SK-N-SH (cell line): ENCODE data around the gene TMPRSS13. TPM values are rescaled to one million over a fixed set of nuclear protein-coding genes. Genes with fewer than 3 reads are reported as not detected.

ENCODE experiments used
- CTCF ChIA-PET: fragments of 300-600, 350-600 bp; formaldehyde crosslinking; extraction: SDS; loops from one replicate; lab custom pipeline; 2021; lab: Yijun Ruan, JAX
- POLR2A ChIA-PET: fragments of 350-600 bp; sonication (Branson Sonifier 250); formaldehyde crosslinking; extraction: SDS; loops from one replicate; lab custom pipeline; 2020; ENCODE audit warnings: antibody characterized with exemption, inconsistent platforms; lab: Yijun Ruan, JAX
- DNase-seq: peaks from one replicate; pipeline ENCODE4 v3.0.0; 2012
- H2AFZ ChIP-seq: fragments of 200-600 bp; sonication (generic); 2 replicates; pipeline ENCODE4 v1.8.1; 2016; ENCODE audit warnings: antibody characterized with exemption, mild to moderate bottlenecking, low read depth
- H3F3A ChIP-seq: fragments of 200-600 bp; sonication (generic); replicated peaks from 2 replicates; pipeline ENCODE3; 2016; ENCODE audit warnings: antibody characterized with exemption, mild to moderate bottlenecking; ENCODE audit not compliant: insufficient read depth
- H3K27ac ChIP-seq, 2 experiments: fragments of 200-500 bp in 1 of 2; fragments of 200-600 bp in 1 of 2; sonication (Bioruptor generic) in 1 of 2; sonication (generic), shearing (Covaris generic) in 1 of 2; 2 replicates each; pipeline versions ENCODE4 v1.5.1 to v1.6.1; 2014 to 2016; ENCODE audit warnings: low read depth in 2 of 2, inconsistent platforms in 1 of 2, low read length in 1 of 2, mild to moderate bottlenecking in 1 of 2, mixed read lengths in 1 of 2
- H3K27me3 ChIP-seq: fragments of 200-600 bp; sonication (generic), shearing (Covaris generic); 2 replicates; pipeline ENCODE4 v1.6.1; 2016; ENCODE audit warnings: mixed run types; ENCODE audit not compliant: insufficient read depth
- H3K36me3 ChIP-seq, 2 experiments: fragments of 200-500 bp in 1 of 2; fragments of 200-600 bp in 1 of 2; sonication (Bioruptor generic) in 1 of 2; sonication (generic) in 1 of 2; replicated peaks in 1 of 2; 2 replicates each; pipeline versions ENCODE3 to v1.5.1; 2014 to 2016; ENCODE audit warnings: low read length in 1 of 2, mild to moderate bottlenecking in 1 of 2; ENCODE audit not compliant: insufficient read depth in 2 of 2, control insufficient read depth in 1 of 2
- H3K4me1 ChIP-seq, 2 experiments: fragments of 200-500 bp in 1 of 2; fragments of 200-600 bp in 1 of 2; sonication (Bioruptor generic) in 1 of 2; sonication (generic), shearing (Covaris generic) in 1 of 2; 2 replicates each; pipeline versions ENCODE4 v1.5.1 to v1.6.1; 2014 to 2016; ENCODE audit warnings: low read depth in 1 of 2, low read length in 1 of 2, mixed run types in 1 of 2; ENCODE audit not compliant: insufficient read depth in 2 of 2, control insufficient read depth in 1 of 2
- H3K4me2 ChIP-seq: fragments of 200-600 bp; sonication (generic), shearing (Covaris generic); 2 replicates; pipeline ENCODE4 v1.6.1; 2017; ENCODE audit warnings: mixed run types
- H3K4me3 ChIP-seq, 2 experiments: fragments of 200-500 bp in 1 of 2; fragments of 200-600 bp in 1 of 2; sonication (Bioruptor generic) in 1 of 2; sonication (generic), shearing (Covaris generic) in 1 of 2; 2 replicates each; pipeline versions ENCODE4 v1.5.1 to v1.8.1; 2014 to 2016; ENCODE audit warnings: low read depth in 2 of 2, inconsistent platforms in 1 of 2, low read length in 1 of 2, mild to moderate bottlenecking in 1 of 2, mixed read lengths in 1 of 2, moderate library complexity in 1 of 2
- H3K79me2 ChIP-seq: fragments of 200-600 bp; sonication (generic); 2 replicates; pipeline ENCODE4 v1.8.1; 2017; ENCODE audit warnings: mild to moderate bottlenecking; ENCODE audit not compliant: insufficient read depth
- H3K9ac ChIP-seq: fragments of 200-600 bp; sonication (generic); 2 replicates; pipeline ENCODE4 v1.6.1; 2017; ENCODE audit warnings: mixed run types
- H3K9me2 ChIP-seq: fragments of 200-600 bp; sonication (generic); 2 replicates; pipeline ENCODE4 v1.6.1; 2017; ENCODE audit warnings: mixed run types
- H3K9me3 ChIP-seq: fragments of 200-600 bp; sonication (generic); 2 replicates; pipeline ENCODE4 v1.6.1; 2017; ENCODE audit warnings: mixed run types, mild to moderate bottlenecking, moderate library complexity
- H4K20me1 ChIP-seq: fragments of 200-600 bp; sonication (generic); 2 replicates; pipeline ENCODE4 v1.6.1; 2017; ENCODE audit warnings: mild to moderate bottlenecking, mixed run types; ENCODE audit not compliant: insufficient read depth
- ELF1 ChIP-seq: IDR thresholded peaks from 2 replicates; pipeline ENCODE4 v1.4.0; 2012
- EP300 ChIP-seq, 2 experiments: IDR thresholded peaks; 2 replicates each; pipeline versions ENCODE4 v1.4.0 to v1.6.1; 2012; ENCODE audit warnings: borderline replicate concordance in 1 of 2, low read depth in 1 of 2, low read length in 1 of 2
- EZH2phosphoT487 ChIP-seq: fragments of 200-600 bp; sonication (generic); IDR thresholded peaks from 2 replicates; pipeline ENCODE4 v1.6.1; 2017; ENCODE audit warnings: low read depth, mixed run types, mild to moderate bottlenecking, antibody characterized with exemption, moderate library complexity, borderline replicate concordance
- FOSL2 ChIP-seq: IDR thresholded peaks from 2 replicates; pipeline ENCODE4 v1.4.0; 2012; ENCODE audit warnings: low read depth, mild to moderate bottlenecking, moderate library complexity, borderline replicate concordance
- FOXJ3 ChIP-seq: sonication (generic); formaldehyde crosslinking; IDR thresholded peaks from 2 replicates; pipeline ENCODE4 v1.5.1; 2020; ENCODE audit warnings: mild to moderate bottlenecking, missing genetic modification reagents
- FOXM1 ChIP-seq: IDR thresholded peaks from 2 replicates; pipeline ENCODE4 v1.4.0; 2012; ENCODE audit warnings: low read depth, mild to moderate bottlenecking
- GATA2 ChIP-seq: sonication (generic); formaldehyde crosslinking; IDR thresholded peaks from 2 replicates; pipeline ENCODE4 v1.5.0; 2020; ENCODE audit warnings: mild to moderate bottlenecking, missing genetic modification reagents
- JUND ChIP-seq: IDR thresholded peaks from 2 replicates; pipeline ENCODE4 v1.4.0; 2012
- MEF2A ChIP-seq: IDR thresholded peaks from 2 replicates; pipeline ENCODE4 v1.4.0; 2012; ENCODE audit warnings: low read depth, borderline replicate concordance
- NRF1 ChIP-seq: IDR thresholded peaks from 2 replicates; pipeline ENCODE4 v1.6.1; 2012; ENCODE audit warnings: low read depth, mild to moderate bottlenecking, low read length
- RAD21 ChIP-seq: IDR thresholded peaks from 2 replicates; pipeline ENCODE4 v1.6.1; 2012; ENCODE audit warnings: mild to moderate bottlenecking, low read length
- RCOR1 ChIP-seq: fragments of 150-350 bp; IDR thresholded peaks from 2 replicates; pipeline ENCODE4 v1.6.1; 2017; ENCODE audit warnings: antibody characterized with exemption, low read length
- SMC3 ChIP-seq: IDR thresholded peaks from 2 replicates; pipeline ENCODE4 v1.6.1; 2012; ENCODE audit warnings: low read depth, low read length, improper control_type of control experiment
- TAF1 ChIP-seq: IDR thresholded peaks from 2 replicates; pipeline ENCODE4 v1.6.1; 2012; ENCODE audit warnings: low read depth, mild to moderate bottlenecking, low read length, moderate library complexity, borderline replicate concordance
- TCF12 ChIP-seq: IDR thresholded peaks from 2 replicates; pipeline ENCODE4 v1.4.0; 2012
- TEAD4 ChIP-seq: IDR thresholded peaks from 2 replicates; pipeline ENCODE4 v1.4.0; 2012; ENCODE audit warnings: mild to moderate bottlenecking, borderline replicate concordance; ENCODE audit not compliant: insufficient read depth
- WGBS: methylation state at CpG from one replicate; pipeline ENCODE4 v1.1.6; 2017; ENCODE audit warnings: low lambda C conversion rate; 5-methylcytosine and 5-hydroxymethylcytosine counted together
- polyA plus RNA-seq, 3 experiments: library from polyadenylated mRNA; depleted of rRNA; stranded (reverse); fragments of >200 nt; gene quantifications; 2 replicates each; pipeline ENCODE4 v1.2.3, GENCODE V29; 2012
- TF ChIP-seq, protein P1 (sequence below): IDR thresholded peaks from 2 replicates; pipeline ENCODE4 v1.4.0; 2012; ENCODE audit warnings: low read depth
- TF ChIP-seq, protein P2 (sequence below): fragments of 150-350 bp; IDR thresholded peaks from 2 replicates; pipeline ENCODE4 v1.6.1; 2017; ENCODE audit warnings: antibody characterized with exemption, low read length, low read depth, borderline replicate concordance
- TF ChIP-seq, protein P3 (sequence below): IDR thresholded peaks from 2 replicates; pipeline ENCODE4; 2012
- TF ChIP-seq, protein P4 (sequence below): IDR thresholded peaks from 2 replicates; pipeline ENCODE4 v1.4.0; 2012; ENCODE audit warnings: low read depth, borderline replicate concordance
- TF ChIP-seq, protein P5 (sequence below): IDR thresholded peaks from 2 replicates; pipeline ENCODE4 v1.4.0; 2012; ENCODE audit warnings: low read depth, borderline replicate concordance

The TMPRSS13 gene
- polyA plus RNA-seq, 1 of the 3 experiments (the other 2 are of a cell fraction): not detected

DNA sequence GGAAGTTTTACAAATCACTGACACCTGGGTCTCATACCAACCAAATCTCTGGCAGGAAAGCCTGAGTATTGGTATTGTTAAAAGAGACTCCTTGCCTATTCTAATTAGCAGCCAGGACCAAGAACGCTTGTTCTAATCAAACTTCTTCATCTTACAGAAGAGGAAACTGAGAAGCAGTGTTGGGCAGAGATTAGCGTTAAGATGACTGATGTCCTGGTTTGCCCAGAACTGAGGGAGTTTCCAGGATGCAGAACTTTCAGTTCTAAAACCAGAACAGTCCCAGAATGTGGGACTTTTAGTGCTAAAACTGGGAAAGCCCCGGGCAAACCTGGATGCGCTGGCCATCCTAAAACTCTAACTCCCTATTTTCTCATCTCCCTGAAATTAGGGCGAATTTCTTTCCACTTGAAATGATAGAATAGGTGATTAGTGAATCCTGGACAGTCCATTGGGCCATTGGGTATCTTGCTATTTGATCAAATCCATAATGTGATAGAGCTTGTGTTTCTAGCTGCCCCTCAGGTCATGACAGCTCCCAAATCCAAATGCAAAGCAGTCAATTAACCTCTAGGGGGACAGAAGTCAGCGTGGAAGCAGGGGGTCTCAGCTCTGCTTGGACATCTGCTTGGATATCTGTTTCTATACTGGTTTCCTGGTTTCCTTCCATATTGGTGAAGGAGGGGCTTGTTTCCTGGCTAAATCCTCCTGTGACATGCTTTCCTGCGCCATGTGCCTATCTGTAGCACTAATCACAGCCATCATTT lies 16.0 kb upstream of the TMPRSS13 start:
- DNase-seq: peak; percentile 45
- no peaks in the 10 kb centered on the region; the same call in 1 of the 2 replicates for H3K27me3 ChIP-seq
- 50% methylated on average over 7 of the region's 7 CpGs for WGBS
- no peak overlapping the region for H3K27ac ChIP-seq
- H3K36me3 ChIP-seq: no peaks in the 10 kb centered on the region
- no peaks in the 10 kb centered on the region for H3K79me2 ChIP-seq
- no peak overlapping the region for H3K4me2 ChIP-seq
- H2AFZ ChIP-seq: no peak overlapping the region
- POLR2A ChIA-PET: no interaction called here
- no peak overlapping the region for H3K4me3 ChIP-seq
- no peaks in the 10 kb centered on the region for H4K20me1 ChIP-seq
- CTCF ChIA-PET: interaction anchor here (1.1 to 15.1 kb wide), 8 partner anchors 9 to 520 kb away, joined by 4 to 481 read pairs (median 40); partner anchors contain the start of genes FXYD2 and TMPRSS13
- H3K9me2 ChIP-seq: no peaks in the 10 kb centered on the region
- TF ChIP-seq RAD21 (no peak), SMC3 (no peak), RCOR1 (no peak), FOSL2 (no peak), TAF1 (no peak), GATA2 (no peak), EZH2phosphoT487 (no peak)
- TF ChIP-seq, protein P1, sequence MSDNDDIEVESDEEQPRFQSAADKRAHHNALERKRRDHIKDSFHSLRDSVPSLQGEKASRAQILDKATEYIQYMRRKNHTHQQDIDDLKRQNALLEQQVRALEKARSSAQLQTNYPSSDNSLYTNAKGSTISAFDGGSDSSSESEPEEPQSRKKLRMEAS: no peak
- TF ChIP-seq, protein P2, sequence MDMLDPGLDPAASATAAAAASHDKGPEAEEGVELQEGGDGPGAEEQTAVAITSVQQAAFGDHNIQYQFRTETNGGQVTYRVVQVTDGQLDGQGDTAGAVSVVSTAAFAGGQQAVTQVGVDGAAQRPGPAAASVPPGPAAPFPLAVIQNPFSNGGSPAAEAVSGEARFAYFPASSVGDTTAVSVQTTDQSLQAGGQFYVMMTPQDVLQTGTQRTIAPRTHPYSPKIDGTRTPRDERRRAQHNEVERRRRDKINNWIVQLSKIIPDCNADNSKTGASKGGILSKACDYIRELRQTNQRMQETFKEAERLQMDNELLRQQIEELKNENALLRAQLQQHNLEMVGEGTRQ: no peak
- TF ChIP-seq, protein P3, sequence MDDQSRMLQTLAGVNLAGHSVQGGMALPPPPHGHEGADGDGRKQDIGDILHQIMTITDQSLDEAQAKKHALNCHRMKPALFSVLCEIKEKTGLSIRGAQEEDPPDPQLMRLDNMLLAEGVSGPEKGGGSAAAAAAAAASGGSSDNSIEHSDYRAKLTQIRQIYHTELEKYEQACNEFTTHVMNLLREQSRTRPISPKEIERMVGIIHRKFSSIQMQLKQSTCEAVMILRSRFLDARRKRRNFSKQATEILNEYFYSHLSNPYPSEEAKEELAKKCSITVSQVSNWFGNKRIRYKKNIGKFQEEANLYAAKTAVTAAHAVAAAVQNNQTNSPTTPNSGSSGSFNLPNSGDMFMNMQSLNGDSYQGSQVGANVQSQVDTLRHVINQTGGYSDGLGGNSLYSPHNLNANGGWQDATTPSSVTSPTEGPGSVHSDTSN: no peak
- TF ChIP-seq, protein P4, sequence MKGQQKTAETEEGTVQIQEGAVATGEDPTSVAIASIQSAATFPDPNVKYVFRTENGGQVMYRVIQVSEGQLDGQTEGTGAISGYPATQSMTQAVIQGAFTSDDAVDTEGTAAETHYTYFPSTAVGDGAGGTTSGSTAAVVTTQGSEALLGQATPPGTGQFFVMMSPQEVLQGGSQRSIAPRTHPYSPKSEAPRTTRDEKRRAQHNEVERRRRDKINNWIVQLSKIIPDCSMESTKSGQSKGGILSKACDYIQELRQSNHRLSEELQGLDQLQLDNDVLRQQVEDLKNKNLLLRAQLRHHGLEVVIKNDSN: no peak
- no peaks in the 10 kb centered on the region for H3K9me3 ChIP-seq
- H3F3A ChIP-seq: no peaks in the 10 kb centered on the region
- no peaks in the 10 kb centered on the region; a peak in 1 of 4 replicates for H3K4me1 ChIP-seq
- no peak overlapping the region for H3K9ac ChIP-seq

DNA sequence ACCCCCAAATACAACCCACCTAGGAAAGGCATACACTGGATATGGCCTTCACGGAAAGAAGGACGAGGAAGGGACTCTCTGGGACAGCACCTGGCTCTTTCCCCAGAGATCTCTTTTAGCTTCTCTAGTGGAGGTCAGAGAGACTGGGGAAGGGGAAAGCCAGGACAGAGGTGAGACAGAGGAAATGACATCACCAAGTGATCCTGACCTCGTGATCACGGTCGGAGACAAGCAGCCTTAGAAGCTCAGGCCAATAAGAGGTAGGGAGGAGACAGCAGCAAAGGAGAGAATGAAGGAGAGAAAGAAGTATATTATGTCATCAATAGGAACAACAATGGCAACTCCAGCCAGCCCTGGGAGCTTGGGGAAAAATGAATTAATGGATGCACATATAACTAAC lies 15.4 kb upstream of the TMPRSS13 start:
- H3K4me3 ChIP-seq: no peak overlapping the region
- H3F3A ChIP-seq: no peaks in the 10 kb centered on the region
- H3K9ac ChIP-seq: no peak overlapping the region
- H3K9me3 ChIP-seq: no peaks in the 10 kb centered on the region
- 57% methylated on average over 5 of the region's 5 CpGs for WGBS
- H3K36me3 ChIP-seq: no peaks in the 10 kb centered on the region
- no peaks in the 10 kb centered on the region for H4K20me1 ChIP-seq
- POLR2A ChIA-PET: no interaction called here
- H3K4me1 ChIP-seq: no peaks in the 10 kb centered on the region; a peak in 1 of 4 replicates
- CTCF ChIA-PET: interaction anchor here (1.1 to 15.1 kb wide), 7 partner anchors 10 to 519 kb away, joined by 4 to 481 read pairs (median 48); partner anchors contain the start of genes FXYD2 and TMPRSS13
- H2AFZ ChIP-seq: no peak overlapping the region
- H3K79me2 ChIP-seq: no peaks in the 10 kb centered on the region
- no peaks in the 10 kb centered on the region; the same call in 1 of the 2 replicates for H3K27me3 ChIP-seq
- no peak overlapping the region for H3K4me2 ChIP-seq
- no peak overlapping the region for H3K27ac ChIP-seq
- no peaks in the 10 kb centered on the region for H3K9me2 ChIP-seq
- no peak for DNase-seq
- TF ChIP-seq FOXJ3 (CRISPR knock-in tag): no peak
- TF ChIP-seq TCF12: no peak
- TF ChIP-seq ELF1: no peak
- TF ChIP-seq TEAD4: no peak
- TF ChIP-seq, protein P5, sequence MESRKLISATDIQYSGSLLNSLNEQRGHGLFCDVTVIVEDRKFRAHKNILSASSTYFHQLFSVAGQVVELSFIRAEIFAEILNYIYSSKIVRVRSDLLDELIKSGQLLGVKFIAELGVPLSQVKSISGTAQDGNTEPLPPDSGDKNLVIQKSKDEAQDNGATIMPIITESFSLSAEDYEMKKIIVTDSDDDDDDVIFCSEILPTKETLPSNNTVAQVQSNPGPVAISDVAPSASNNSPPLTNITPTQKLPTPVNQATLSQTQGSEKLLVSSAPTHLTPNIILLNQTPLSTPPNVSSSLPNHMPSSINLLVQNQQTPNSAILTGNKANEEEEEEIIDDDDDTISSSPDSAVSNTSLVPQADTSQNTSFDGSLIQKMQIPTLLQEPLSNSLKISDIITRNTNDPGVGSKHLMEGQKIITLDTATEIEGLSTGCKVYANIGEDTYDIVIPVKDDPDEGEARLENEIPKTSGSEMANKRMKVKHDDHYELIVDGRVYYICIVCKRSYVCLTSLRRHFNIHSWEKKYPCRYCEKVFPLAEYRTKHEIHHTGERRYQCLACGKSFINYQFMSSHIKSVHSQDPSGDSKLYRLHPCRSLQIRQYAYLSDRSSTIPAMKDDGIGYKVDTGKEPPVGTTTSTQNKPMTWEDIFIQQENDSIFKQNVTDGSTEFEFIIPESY: no peak
- TF ChIP-seq MEF2A: no peak
- no peak for TF ChIP-seq NRF1
- TF ChIP-seq JUND: no peak
- TF ChIP-seq EP300 (IDR thresholded peaks at IDR 0.05; ENCODE audit: borderline replicate concordance in 1 of 2, low read depth in 1 of 2, low read length in 1 of 2): no peak
- no peak for TF ChIP-seq FOXM1
- TF ChIP-seq, protein P2: no peak
- TF ChIP-seq EZH2phosphoT487: no peak
- no peak for TF ChIP-seq SMC3
